NCI-H2196 (cell line): ENCODE results near the gene CCDC121.

Source experiments
- DNase-seq: peaks from one replicate; lab custom pipeline; 2025; ENCODE audit not compliant: unreplicated experiment; lab: John Stamatoyannopoulos, UW

The CCDC121 gene

GRCh38 chr2:27628767-27629709 lies at the start of gene CCDC121, which contains the start of gene GPN1:
TSS of gene CCDC121 (minus strand) at chr2:27629012. CDS start at chr2:27627799, 1,213 bp downstream.
TSS of gene GPN1 (plus strand) at chr2:27629050. CDS start at chr2:27629059, 9 bp downstream.
- peak; percentile 81 for DNase-seq

- DNase-seq, result no peak
Measured at GRCh38 chr2:27672723-27673486, 44.1 kb upstream of the CCDC121 start.

- DNase-seq, result no peak
Measured at GRCh38 chr2:27671235-27671634, 42.4 kb upstream of the CCDC121 start.

- no peak for DNase-seq
Measured at GRCh38 chr2:27667446-27667845, 38.6 kb upstream of the CCDC121 start.

- DNase-seq, result no peak
Measured at GRCh38 chr2:27664622-27665363, 36.0 kb upstream of the CCDC121 start.

GRCh38 chr2:27664154-27664574 lies 35.4 kb upstream of the CCDC121 start:
- no peak for DNase-seq

GRCh38 chr2:27663285-27664153 lies 34.7 kb upstream of the CCDC121 start, which contains the start of the genes SLC4A1AP and SUPT7L:
TSS of gene SLC4A1AP (plus strand) at chr2:27663889. CDS start at chr2:27663915, 26 bp downstream.
TSS of gene SUPT7L (minus strand) at chr2:27663614. CDS start at chr2:27662192, 1,422 bp downstream.
- DNase-seq, result peak; percentile 77

GRCh38 chr2:27661371-27661770 lies 32.6 kb upstream of the CCDC121 start:
- no peak for DNase-seq

- DNase-seq, result peak; percentile 34
Measured at GRCh38 chr2:27655155-27655951, 26.5 kb upstream of the CCDC121 start.

GRCh38 chr2:27653397-27653796 lies 24.6 kb upstream of the CCDC121 start:
- no peak for DNase-seq

- DNase-seq, result no peak
Measured at GRCh38 chr2:27652790-27653189, 24.0 kb upstream of the CCDC121 start.

GRCh38 chr2:27652341-27652740 lies 23.5 kb upstream of the CCDC121 start:
- no peak for DNase-seq

GRCh38 chr2:27651056-27651455 lies 22.2 kb upstream of the CCDC121 start:
- DNase-seq, result no peak

- no peak for DNase-seq
Measured at GRCh38 chr2:27647737-27648136, 18.9 kb upstream of the CCDC121 start.

GRCh38 chr2:27647289-27647688 lies 18.5 kb upstream of the CCDC121 start:
- no peak for DNase-seq

- DNase-seq, result no peak
Measured at GRCh38 chr2:27645197-27645596, 16.4 kb upstream of the CCDC121 start.

GRCh38 chr2:27640722-27641245 lies 12.0 kb upstream of the CCDC121 start:
- no peak for DNase-seq

- DNase-seq, result no peak
Measured at GRCh38 chr2:27638709-27639108, 9.9 kb upstream of the CCDC121 start.
